GM13977 (cell line): ENCODE data around the gene COX10.
"Not testable (repeated sequence)": the region's sequence is repeated elsewhere in the genome, so short reads cannot be mapped to it uniquely, and the experiment has no call there.

Experiments
- DNase-seq: peaks from one replicate; pipeline ENCODE4 v3.0.0; 2012; ENCODE audit warnings: low spot score
- in situ Hi-C: fragments of 300-500 bp; cut with MboI; formaldehyde crosslinking; loops from one replicate; pipeline ENCODE4 v1.12.0; 2022; ENCODE audit warnings: low sequenced_read_pairs, low pct_unique_long_range_greater_than_20kb, mixed read lengths, inconsistent platforms; ENCODE audit not compliant: unreplicated experiment
- TF ChIP-seq, protein P1 (sequence below): IDR thresholded peaks from 2 replicates; pipeline ENCODE4 v1.5.1; 2012; ENCODE audit warnings: mild to moderate bottlenecking, control low read depth; ENCODE audit not compliant: insufficient read depth; ENCODE audit errors: extremely low read depth, missing control alignments

The COX10 gene

DNA sequence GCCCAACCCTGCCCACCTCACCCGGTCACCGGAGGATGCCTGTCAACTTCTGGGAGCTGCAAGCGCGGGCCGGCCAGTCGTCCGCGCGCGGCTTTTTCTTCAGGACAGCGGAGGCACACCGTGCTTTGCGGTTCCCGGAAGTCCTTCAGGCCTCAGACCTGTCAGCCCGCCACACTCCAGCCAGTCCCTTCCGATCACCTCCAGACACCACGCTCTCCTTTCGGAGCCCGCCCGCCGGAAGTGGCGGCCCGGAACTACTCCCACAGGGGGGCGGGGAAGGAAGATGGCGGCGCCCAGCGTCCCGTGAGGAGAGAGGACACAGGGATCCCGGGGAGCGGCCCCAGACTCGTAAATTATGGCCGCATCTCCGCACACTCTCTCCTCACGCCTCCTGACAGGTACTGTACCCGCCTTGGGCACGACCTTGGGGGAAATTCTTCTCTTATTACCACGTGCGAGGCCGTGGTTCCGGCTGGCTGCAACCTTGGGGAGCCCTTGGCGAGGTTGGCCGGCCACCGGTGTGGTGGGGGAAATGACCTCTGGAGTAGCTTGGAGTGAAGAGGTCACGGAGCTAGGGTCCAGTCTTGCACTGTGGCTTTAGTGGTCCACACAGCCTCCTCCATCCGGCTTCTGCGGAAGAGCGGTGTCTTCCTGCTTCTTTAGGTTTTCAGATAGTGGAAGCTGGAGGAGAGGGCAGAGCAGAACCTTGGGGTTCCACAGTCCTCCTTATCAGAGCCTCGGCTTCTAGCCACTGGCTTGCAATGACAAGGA, at the start of gene COX10:
COX10 (plus strand) TSS at position 254 of the 771 bp plus-strand sequence; CDS start at position 356, 102 bp downstream.
- peak; percentile 81 for DNase-seq
- in situ Hi-C loops: loop anchor here (25.0 kb wide), 1 partner anchor 107 kb away; no protein-coding TSS in a partner anchor
- TF ChIP-seq, protein P1, sequence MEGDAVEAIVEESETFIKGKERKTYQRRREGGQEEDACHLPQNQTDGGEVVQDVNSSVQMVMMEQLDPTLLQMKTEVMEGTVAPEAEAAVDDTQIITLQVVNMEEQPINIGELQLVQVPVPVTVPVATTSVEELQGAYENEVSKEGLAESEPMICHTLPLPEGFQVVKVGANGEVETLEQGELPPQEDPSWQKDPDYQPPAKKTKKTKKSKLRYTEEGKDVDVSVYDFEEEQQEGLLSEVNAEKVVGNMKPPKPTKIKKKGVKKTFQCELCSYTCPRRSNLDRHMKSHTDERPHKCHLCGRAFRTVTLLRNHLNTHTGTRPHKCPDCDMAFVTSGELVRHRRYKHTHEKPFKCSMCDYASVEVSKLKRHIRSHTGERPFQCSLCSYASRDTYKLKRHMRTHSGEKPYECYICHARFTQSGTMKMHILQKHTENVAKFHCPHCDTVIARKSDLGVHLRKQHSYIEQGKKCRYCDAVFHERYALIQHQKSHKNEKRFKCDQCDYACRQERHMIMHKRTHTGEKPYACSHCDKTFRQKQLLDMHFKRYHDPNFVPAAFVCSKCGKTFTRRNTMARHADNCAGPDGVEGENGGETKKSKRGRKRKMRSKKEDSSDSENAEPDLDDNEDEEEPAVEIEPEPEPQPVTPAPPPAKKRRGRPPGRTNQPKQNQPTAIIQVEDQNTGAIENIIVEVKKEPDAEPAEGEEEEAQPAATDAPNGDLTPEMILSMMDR: no peak

DNA sequence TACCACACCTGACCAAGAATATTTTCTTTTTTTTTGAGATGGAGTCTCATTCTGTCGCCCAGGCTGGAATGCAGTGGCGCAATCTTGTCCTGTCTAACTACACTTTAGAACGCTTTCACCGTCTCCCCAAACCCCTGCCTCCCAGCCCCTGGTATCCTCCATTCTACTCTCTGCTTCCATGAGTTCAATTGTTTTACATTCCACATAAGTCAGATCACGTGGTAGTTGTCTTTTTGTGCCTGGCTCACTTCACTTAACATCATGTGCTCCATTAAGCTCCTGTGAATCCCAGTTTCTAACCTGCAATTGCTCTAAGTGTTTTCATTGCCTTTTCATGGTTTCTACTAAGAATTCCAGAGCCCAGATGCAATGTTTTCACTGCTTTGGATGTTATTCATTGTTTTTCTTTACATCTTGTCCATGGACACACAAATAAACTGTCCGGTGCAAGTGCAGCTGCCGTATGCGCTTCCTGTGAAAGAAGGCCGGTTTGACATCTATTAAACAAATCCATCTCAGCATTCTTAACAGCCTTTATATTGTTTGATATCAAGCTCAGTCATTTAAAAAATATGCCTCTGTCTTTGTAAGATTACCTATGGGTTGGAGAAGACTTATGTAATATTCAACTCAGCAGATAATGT, 47.5 kb upstream of the COX10 start:
- DNase-seq, in situ Hi-C loops: not testable (repeated sequence)

DNA sequence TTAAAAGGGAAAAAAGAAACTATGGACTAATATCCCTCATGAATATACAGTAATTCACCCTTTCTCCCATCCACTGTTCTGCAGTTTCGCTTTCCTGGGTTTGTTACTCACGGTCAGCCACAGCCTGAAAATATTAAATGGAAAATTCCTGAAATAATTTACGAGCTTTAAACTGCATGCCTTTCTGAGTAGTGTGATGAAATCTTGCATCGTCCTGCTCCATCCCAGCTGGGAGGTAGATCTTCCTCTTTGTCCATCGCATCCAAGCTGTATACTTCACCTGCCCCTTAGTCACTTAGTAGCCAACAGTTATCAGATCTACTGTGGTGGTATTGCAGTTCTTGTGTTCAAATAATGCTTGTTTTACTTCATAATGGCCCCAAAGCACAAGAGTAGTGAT, 39.5 kb upstream of the COX10 start:
- DNase-seq, in situ Hi-C loops: not testable (repeated sequence)

DNA sequence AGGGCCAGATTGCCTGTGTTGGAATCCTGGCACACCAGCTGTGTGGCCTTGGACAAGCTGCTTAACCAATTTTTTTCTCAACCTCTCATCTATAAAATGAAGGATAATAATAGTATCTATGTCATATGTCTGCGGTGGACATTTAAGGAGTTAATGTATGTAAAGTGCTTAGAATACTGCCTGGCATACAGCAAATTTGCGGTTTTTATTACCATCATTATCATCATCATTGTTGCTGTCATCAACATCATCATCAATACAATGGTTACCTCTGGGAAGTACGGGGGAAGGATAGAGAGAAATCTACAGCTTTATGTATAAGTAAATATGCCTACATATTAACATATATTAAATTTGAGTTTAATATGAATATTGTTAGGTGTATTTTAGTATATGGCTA, 37.1 kb upstream of the COX10 start:
- TF ChIP-seq, protein P1: no peak
- in situ Hi-C loops: no loop called here
- DNase-seq: no peak

DNA sequence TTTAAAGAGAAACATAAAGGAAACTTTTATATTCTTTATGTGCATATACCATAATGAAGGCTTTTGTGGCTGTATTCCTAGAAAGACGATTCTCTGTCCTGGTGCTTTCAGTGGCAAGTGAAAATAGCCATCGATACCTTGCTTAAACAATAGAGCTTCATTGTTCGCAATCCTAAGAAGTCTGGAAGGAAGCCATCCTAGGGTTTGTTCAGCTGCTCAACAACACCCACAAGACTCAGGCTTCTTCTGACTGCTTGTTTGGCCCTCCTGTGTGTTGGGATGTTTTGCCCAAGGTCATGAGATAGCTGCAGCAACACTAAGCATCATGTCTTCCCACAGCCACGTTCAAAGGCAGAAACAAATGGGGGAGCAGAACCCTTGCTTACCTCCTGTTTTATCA, 36.1 kb upstream of the COX10 start:
- in situ Hi-C loops: no loop called here
- TF ChIP-seq, protein P1: no peak
- DNase-seq: no peak

DNA sequence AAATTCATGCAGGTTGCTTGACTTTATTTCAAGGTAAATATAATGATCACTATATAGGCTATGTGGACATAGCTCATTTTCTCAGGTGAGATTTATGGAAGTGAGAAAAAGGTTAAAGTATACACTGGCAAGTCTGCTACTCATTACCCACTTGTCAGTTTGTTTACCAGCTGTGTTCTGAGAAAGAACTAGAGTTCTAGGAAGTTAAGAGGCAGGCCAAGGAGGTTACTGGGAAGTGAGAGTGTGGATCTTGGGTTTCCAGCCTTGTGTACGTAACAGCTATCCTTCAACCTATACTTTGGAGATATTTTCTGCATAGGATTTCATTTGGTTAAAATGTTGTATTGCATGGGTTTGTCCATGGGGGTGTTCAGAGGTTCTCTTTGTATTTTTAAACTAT, 31.9 kb upstream of the COX10 start:
- TF ChIP-seq, protein P1: no peak
- no peak for DNase-seq
- in situ Hi-C loops: no loop called here

DNA sequence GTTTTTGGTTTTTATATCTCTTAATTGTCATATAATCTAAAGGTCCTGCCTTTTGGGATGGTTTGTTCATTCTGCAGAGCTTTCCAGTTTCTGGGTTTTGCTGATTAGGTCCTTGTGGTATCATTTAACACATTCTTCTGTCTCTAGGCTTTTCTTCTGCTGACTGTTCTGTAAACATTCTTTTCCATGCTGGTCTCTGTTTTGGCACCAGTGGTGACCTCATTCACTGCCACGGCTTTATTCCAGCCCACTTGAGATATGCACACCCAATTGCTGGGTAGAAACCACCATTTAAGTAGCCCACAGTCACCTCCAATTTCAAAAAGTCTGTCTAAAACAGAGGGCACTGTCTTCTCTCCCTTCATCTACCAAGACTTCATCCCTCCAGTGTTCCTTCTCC, 31.1 kb upstream of the COX10 start:
- no peak for DNase-seq
- TF ChIP-seq, protein P1: no peak
- in situ Hi-C loops: no loop called here
